ENCODE data around the gene OCRL. TPM values are rescaled to one million over a fixed set of nuclear protein-coding genes. Genes with fewer than 3 reads are reported as not detected.

Gene OCRL
- total RNA-seq, 1 experiment from 2014 or later = 53.7 TPM

- intact Hi-C loops (cut with micrococcal nuclease; ENCODE audit: unreplicated experiment) (loop anchor here (1.0 kb wide), 1 partner anchor 20 kb away; no protein-coding TSS in a partner anchor), in situ Hi-C loops (cut with HindIII; ENCODE audit: low pct_unique_long_range_greater_than_20kb, low sequenced_read_pairs) (no loop called here)
- Histone ChIP-seq H3K9me3 (ENCODE audit: control insufficient read depth, insufficient read depth, low read depth, low read length) (no peaks in the 10 kb centered on the region), H3K4me3 (ENCODE audit: low read depth in 2 of 2, low read length in 2 of 2) (no peak overlapping the region), H3K36me3 (ENCODE audit: control insufficient read depth, insufficient read depth, low read length) (peaks cover 29% of the 10 kb centered on the region), H3K27me3 (ENCODE audit: control insufficient read depth, insufficient read depth, low read length) (no peaks in the 10 kb centered on the region), H3K4me1 (ENCODE audit: control insufficient read depth, insufficient read depth, low read length) (no peaks in the 10 kb centered on the region), H3K27ac (ENCODE audit: low read length) (no peak overlapping the region)
- DNase-seq (ENCODE audit: low read depth, low spot score) = no peak
- BruUV-seq (replicated peaks) = TSS peak; percentile 7
- CTCF ChIA-PET = no interaction called here
- ATAC-seq = no peak
- TF ChIP-seq TCF7L2 (IDR thresholded peaks at IDR 0.05; ENCODE audit: low read depth, low read length) (no peak), CTCF (IDR thresholded peaks at IDR 0.05) (no peak), SIN3A (IDR thresholded peaks at IDR 0.05; ENCODE audit: borderline replicate concordance, insufficient read depth, low read depth, low read length) (no peak), REST (IDR thresholded peaks at IDR 0.05; ENCODE audit: insufficient read depth in 1 of 2, low read depth in 2 of 2, low read length in 1 of 2) (no peak), POLR2AphosphoS5 (IDR thresholded peaks at IDR 0.05; ENCODE audit: low read depth, low read length) (no peak)
- POLR2A ChIA-PET = no interaction called here
These were observed 27.6 kb upstream of the OCRL start for GRCh38 chrX:129512409-129512808.

GRCh38 chrX:129516402-129516801 is 23.7 kb upstream of the OCRL start:
- in situ Hi-C loops (cut with HindIII; ENCODE audit: low pct_unique_long_range_greater_than_20kb, low sequenced_read_pairs) (no loop called here), intact Hi-C loops (cut with micrococcal nuclease; ENCODE audit: unreplicated experiment) (no loop called here)
- H3K9me3 ChIP-seq (ENCODE audit: control insufficient read depth, insufficient read depth, low read depth, low read length) = no peaks in the 10 kb centered on the region
- ATAC-seq = no peak
- no peak for DNase-seq (ENCODE audit: low read depth, low spot score)
- BruUV-seq (replicated peaks) = no TSS peak
- H3K27me3 ChIP-seq (ENCODE audit: control insufficient read depth, insufficient read depth, low read length) = no peaks in the 10 kb centered on the region
- no peak overlapping the region for H3K4me3 ChIP-seq (ENCODE audit: low read depth in 2 of 2, low read length in 2 of 2)
- H3K36me3 ChIP-seq (ENCODE audit: control insufficient read depth, insufficient read depth, low read length) = peaks cover 23% of the 10 kb centered on the region; the same call in 1 of the 2 replicates
- ChIA-PET CTCF (no interaction called here), POLR2A (no interaction called here)
- peaks cover 17% of the 10 kb centered on the region for H3K4me1 ChIP-seq (ENCODE audit: control insufficient read depth, insufficient read depth, low read length)
- TF ChIP-seq SIN3A (IDR thresholded peaks at IDR 0.05; ENCODE audit: borderline replicate concordance, insufficient read depth, low read depth, low read length) (no peak), CTCF (IDR thresholded peaks at IDR 0.05) (no peak), TCF7L2 (IDR thresholded peaks at IDR 0.05; ENCODE audit: low read depth, low read length) (no peak), POLR2AphosphoS5 (IDR thresholded peaks at IDR 0.05; ENCODE audit: low read depth, low read length) (no peak), REST (IDR thresholded peaks at IDR 0.05; ENCODE audit: insufficient read depth in 1 of 2, low read depth in 2 of 2, low read length in 1 of 2) (no peak)
- no peak overlapping the region for H3K27ac ChIP-seq (ENCODE audit: low read length)

All from Panc1 (cell line).